Right ventricle myocardium superior (tissue), 1 donor: ENCODE measurements around the gene DTD2. TPM values are rescaled to one million over a fixed set of nuclear protein-coding genes. Genes with fewer than 3 reads are reported as not detected.

Experiments used
- ATAC-seq: fragments of 200-7000 bp; cut with Tn5 transposase; one replicate; pipeline ENCODE4 v1.9.1; 2020; ENCODE audit warnings: mild to moderate bottlenecking; ENCODE audit not compliant: poor library complexity
- DNase-seq: peaks from one replicate; pipeline ENCODE4 v3.0.0-alpha.2; 2020
- intact Hi-C: fragments of 100-400 bp; cut with DNase I; formaldehyde crosslinking; loops from one replicate; pipeline ENCODE4 v1.11.2; 2022
- total RNA-seq: library from RNA; stranded (reverse); fragmentation: NEBNext Ultra II Directional; extraction: Animal tissue kit (Norgen Biotek cat#: 25700); gene quantifications from one replicate; pipeline ENCODE4 v1.2.1, GENCODE V29; 2021
- donor health status: DM: no; HTN: yes; CAD: no; lungs with severe emphysema.

DTD2 gene
- total RNA-seq, 1 donor from 2014 or later = 7.0 TPM

DNA sequence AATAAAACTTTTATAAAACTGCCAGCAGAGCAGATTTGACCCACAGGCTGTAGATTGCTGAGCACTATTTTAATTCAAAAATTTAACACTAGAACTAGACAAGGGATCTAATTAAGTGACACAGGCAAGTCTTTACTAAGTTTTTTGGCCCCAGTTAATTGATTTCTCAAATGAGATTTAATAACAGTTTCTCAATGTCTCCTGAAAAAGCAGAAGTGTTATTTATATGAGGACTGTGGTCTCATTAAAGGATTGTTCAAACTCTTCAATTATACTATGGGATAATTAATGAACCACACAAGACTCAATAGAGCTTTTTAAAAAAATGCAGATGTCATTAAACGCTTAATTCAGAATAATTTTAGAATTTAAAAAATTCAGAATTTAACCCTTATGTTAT is 38.9 kb downstream of the DTD2 start:
- DNase-seq (no peak), ATAC-seq (no peak)
- intact Hi-C loops = no loop called here

DNA sequence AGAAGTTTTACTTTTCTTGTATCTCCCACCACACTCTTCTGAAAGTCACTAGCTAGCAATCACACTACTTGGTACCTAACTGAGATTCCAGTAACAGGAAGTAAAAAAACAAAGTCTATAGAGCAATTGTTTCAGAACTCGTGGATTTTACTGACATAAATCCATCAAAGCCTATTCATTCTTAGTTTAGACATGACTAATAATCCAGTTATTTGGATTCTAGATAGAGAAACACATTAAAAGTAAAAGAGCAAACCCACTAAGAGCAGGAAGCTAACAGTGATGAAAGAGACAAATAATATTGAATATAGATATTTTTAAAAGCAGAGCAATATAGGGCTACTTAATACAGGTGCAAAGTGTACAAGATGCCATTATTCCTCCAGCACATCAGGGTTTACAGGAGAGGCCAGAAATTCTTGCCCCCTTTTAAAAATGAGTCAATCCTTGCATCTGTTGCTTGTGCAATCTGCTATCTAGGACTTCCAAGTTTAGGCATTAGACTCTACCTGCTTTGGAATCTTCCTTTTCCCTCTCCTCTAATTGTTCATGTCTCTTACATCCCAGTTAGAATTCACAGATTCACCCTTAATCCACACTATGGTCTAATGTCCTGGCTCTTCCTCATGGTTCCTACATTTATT is 43.0 kb downstream of the DTD2 start:
- intact Hi-C loops = no loop called here
- no peak for DNase-seq
- no peak for ATAC-seq

DNA sequence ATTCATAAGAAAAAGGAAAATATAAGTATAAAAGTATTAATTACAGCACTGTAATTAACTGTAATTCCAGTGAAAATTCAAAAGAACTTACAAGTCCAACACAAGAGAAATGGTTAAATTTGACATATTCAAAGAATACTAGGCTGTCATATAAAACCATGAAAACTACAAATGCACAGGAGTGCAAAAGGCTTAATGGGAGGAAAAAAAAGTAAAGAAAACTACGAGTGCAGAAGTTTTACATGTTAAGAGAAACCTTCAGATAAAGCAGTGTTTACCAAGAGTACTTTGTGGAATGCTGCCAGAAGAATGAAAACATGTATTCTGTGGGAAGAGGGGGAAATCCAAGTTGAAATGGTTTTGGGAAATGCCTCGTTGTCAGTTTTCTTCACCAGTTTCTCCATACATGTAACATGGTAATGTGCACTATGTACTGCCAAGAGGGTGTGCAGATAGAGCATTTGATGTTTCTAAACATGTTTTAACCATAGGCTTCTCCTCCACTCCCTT is 46.0 kb downstream of the DTD2 start:
- intact Hi-C loops = no loop called here
- no peak for DNase-seq
- ATAC-seq = peak; percentile 52

DNA sequence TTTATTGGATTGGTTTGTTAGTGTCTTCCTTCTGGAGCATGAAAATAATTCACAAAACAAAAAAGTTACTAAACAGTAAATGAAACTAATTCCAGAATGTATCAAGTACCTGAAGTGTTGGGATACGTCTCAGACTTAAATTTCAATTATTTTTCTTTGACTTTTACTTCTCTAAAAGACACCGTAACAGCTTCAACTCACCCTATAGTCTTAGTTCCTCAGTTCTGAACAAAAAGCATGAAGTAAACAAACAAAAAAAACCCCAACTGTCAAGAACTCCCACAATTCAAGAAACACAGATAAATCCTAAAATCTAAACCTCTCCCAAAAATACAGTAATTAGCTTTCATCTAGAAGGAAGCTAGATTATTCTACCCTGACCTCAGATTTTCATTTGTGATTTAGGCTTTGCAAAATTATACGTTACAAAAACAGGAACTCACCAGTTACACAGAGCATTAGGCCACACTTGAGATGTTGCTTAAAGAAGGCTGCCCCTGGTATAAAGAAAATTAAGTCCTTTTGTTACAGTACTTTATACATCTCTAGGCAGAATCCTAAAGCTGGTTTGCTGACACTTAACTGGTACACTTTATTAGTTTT is 47.2 kb downstream of the DTD2 start:
- ATAC-seq (no peak), DNase-seq (no peak)
- intact Hi-C loops = no loop called here

DNA sequence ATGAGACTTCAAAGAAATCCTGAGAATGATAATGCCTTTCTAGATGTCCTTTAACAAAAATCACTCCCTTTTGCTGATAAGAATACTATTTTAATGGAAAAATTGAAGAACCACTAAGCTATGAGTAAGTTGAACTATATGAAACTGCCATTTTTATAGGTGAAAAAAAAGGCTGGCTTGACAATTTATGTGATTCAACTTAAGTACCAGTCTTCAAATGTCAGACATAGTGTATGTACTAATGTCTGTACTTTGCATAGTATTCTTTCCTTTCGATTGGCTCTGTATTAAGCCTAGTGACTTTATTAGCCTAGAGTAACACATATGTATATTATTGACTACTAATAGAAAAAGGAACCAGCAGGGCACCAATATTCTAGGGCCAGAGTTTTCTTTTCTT is 48.9 kb downstream of the DTD2 start:
- intact Hi-C loops = no loop called here
- ATAC-seq (no peak), DNase-seq (no peak)

DNA sequence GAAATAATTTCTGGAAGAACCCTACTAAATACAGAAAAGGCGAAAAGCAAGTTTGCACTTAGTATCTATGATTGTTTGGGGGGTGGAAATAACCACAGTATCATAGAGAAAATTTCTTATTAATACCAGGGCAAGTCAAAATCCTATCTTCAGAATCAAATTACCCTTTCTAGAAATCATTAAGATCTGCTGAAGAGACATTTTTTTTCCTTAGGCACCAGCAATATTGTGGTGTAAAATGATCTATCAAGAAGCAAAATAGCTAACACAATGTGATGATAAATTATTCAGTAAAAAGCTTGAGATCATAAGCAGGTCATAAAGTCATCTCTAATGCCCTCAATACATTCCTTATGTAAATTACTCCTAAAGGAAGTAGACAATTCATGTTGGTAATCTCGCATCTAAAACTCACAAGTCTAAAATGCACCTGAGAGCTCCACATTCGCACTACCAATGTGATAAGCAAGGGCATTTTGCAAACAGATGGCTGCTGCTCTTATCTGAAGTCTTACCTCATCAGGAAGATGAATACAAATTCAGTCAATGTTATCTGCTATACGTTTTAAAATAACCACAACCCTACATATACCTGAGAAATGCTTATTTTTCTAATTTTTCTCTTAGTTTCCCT is 51.6 kb downstream of the DTD2 start:
- intact Hi-C loops = no loop called here
- DNase-seq (no peak), ATAC-seq (no peak)

DNA sequence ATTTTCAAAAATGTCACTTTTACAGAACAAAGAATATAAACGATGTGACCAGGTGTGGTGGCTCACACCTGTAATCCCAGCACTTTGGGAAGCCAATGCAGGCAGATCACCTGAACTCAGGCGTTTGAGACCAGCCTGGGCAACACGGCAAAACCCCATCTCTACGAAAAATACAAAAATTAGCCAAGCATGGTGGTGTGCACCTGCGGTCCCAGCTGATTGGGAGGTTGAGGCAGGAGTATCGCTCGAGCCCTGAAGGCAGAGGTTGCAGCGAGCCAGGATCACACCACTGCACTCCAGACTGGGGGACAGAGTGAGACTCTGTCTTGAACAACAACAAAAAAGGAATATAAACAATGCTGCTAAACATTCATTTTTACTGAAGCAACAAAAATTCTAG is 52.2 kb downstream of the DTD2 start:
- intact Hi-C loops = no loop called here
- ATAC-seq = no peak
- no peak for DNase-seq

DNA sequence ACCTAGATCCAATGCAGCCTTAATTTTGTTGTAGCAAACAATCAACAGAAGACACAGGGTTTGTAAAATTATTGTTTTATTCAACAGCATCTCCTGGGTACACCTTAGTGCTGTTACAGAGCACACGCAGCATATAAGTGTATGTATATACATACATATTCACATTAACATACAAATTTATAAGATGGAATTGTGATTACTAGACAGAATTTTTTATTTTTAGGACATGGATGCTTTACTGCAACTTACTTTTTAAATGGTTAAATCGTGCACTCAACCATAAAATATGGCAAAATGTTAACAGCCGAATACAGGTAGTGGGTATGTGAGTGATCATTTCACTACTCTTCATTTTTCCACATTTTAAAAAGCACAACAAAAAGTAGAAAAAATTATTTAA is 53.6 kb downstream of the DTD2 start:
- intact Hi-C loops = no loop called here
- DNase-seq (no peak), ATAC-seq (no peak)

DNA sequence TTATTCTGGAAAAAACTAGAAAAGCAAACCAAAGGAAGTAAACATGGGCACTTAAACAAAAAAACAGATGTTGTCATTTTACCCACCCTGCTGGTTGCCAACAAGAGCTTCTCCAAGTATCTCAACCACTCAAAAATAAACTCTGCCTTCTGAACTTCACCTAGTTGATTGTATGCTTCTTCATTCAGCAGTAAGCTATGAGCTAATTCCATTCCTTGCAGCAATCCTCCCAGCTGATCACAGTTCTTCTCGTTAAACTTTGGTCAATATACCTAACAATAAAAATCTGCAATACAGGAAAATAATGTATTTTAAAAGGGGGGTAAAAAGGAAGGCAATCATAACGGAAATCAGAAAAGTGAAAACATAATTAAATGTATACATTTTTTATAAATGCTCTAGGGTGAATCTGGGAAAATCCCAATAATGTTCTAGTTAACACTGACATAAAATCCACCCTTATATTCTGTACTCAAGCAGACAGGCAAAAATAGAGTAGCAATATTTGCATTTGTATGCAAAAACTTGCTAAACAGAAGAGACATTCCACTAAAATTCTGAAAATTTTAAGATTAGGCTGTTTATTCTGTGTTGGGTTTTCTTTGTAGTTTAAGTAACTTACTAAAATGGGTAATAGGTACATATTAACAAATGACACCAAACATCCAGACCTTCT is 54.4 kb downstream of the DTD2 start:
- DNase-seq (no peak), ATAC-seq (no peak)

DNA sequence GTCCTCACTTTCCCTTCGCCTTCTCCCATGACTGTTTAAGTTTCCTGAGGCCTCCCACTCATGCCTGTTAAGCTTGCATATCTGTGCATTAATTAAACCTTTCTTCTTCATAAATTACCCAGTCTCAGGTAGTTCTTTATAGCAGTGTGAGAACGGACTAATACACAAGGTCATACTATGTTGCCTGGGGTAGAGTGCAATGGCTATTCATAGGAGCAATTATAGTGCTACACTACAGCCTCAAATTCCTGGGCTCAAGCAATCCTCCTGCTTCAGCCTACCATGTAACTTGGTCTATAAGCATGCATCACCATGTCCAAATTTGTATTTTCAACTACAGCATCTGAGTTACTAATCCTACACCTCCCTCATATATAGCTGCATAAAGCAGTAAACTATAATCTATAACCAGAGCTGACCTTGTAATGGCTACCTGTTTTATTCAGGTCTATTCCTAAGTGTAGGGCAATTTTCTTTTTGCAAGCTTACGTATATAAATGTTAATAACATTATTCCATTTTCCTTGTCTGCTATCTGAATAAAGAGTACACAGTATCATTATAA is 55.9 kb downstream of the DTD2 start:
- intact Hi-C loops = no loop called here
- no peak for DNase-seq
- peak; percentile 75 for ATAC-seq

More for the DNA sequence above, 54.4 kb downstream of the DTD2 start:
- intact Hi-C loops = no loop called here

DNA sequence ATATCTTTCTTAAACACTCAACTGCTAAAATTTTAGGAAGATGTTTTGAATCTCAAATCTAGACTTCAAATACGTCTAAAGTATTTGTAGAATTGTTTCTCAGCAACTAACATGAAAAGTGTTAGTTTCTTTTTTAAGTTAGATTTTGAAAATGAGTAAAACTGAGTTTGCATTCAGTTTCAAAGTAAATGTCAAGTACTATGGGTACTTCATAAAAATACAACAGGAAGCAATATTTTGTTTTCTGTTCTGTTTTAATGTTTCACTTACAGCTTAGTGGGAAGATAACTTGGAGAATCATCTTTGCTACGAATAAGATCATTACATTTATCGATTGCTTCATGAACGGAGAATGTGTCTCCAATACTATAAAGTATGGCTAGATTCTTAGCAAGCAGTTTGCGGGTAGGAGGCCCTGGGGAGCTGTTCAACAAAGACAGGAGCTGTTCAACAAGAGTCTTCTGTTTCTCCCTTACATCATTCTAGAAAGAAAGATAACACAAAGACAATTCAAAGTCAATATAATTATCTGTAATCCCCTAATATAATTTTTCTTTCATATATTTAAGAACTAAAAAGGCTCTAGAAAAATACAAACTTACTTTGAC is 57.2 kb downstream of the DTD2 start:
- ATAC-seq (no peak), DNase-seq (no peak)
- intact Hi-C loops = no loop called here

Other genes starting within 250 kb of the DTD2 start
- 145 TPM for gene HECTD1, start 249.7 kb downstream of the DTD2 start, total RNA-seq
- gene HEATR5A, start 37.0 kb downstream of the DTD2 start, total RNA-seq = 47.8 TPM
- not detected for gene GPR33, start 30.5 kb upstream of the DTD2 start, total RNA-seq
- 28.2 TPM for gene NUBPL, start 103.9 kb upstream of the DTD2 start, total RNA-seq